NCI-H1048 (cell line): ENCODE results near the gene ELAVL4.

Experiments used
- DNase-seq: peaks from one replicate; lab custom pipeline; 2025; lab: John Stamatoyannopoulos, UW

Gene ELAVL4

DNA sequence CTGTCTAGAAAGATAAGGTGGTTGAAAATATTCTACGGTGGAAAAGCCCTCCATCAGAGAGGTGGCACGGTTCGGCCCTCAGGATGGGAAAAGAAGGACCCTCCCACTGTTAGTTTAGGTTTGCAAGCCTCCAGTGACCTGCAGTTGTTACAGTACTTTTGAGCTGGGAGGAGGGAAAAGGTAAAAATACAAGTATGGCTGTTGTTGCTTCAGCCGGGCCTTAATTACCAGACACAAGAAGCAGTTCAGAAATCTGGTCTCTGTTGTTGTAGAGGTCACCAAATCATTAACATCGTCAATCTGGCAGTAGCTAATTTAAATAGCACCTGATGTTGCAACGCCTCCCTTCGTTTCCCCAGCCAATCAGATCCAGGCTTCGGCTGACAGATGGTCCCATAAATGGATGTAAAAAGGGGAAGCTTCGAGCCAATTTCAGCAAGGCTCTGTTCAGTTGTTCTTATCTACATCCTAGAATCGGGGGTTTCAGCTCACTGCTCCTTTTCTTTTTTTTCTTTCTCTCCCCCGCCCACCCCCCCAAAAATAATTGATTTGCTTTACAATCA lies at the start of gene ELAVL4:
ELAVL4 (plus strand) TSS at position 424 of the 563 bp plus-strand sequence. CDS start 270 bp downstream, outside the sequence.
- no peak for DNase-seq

DNA sequence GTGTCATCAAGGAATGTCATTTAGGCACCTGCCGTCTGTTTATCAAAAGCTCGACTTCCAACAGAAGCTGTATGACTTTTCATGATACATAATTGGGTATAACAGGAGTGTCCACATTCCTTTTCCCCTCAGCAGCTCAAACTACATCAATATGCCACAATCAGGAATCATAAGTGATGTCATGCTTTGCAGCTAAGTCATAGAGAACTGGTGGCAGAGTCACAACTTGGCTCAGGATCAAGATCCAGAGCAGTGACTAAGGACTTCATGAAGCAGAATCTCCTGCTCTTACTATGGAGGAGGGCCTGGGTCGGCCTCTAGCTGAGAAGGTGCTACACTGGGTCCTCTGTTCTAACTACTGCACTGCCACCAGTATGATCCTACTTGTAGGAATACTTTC lies 48.4 kb upstream of the ELAVL4 start:
- DNase-seq = no peak

DNA sequence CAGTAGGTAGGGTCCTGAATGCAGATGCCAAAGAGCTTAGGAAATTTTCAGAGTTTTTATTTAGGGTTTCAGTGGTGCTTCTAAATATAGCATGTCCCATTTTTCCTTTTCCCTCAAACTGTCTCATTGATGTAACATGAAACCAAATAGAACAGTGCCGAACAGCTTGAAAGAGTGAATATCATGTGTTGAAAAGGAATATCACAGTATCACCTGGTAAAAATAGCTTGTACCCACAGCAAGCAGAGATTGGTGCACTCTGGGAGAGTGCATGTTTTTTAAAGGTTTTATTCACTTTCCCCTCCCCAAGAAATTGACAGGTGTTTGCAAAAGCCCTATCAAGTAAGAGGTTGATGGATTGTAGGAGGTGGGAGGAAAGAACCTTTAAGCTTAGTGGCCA lies 41.9 kb upstream of the ELAVL4 start:
- no peak for DNase-seq

DNA sequence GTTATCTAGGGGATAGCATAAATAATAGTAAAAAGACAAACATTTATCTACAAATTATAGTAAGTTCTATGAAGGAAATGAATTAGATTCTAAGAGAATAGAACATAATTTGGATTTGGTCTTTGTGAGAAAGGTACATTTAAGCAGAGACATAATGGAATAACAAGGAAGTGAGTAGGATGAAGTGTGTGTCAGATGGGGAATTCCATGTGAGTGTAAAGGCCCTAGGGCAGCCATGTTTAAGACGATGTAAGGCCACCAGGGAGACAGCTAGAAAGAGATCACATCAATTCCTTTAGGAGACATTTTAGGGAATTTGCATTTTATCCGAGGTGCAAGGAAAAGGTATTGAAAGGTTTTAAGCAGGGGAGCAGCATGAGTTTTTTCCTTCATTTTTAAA lies 33.8 kb upstream of the ELAVL4 start:
- DNase-seq = no peak

DNA sequence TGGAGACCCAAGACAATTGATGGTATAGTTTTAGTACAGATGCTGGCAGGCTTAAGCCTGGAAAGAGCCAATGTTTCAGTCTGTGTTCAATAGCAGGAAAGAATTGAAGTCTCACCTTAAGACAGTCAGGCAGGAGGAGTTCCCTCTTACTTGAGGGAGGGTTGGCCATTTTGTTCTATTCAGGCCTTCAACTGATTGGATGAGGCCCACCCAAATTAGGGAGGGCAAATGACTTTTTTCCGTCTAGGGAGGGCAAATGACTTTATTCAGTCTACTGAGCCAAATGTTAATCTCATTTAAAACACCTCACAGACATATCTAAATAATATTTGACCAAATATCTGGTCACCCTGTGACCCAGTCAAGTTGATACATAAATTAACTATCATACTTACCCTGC lies 31.4 kb upstream of the ELAVL4 start:
- DNase-seq = no peak

DNA sequence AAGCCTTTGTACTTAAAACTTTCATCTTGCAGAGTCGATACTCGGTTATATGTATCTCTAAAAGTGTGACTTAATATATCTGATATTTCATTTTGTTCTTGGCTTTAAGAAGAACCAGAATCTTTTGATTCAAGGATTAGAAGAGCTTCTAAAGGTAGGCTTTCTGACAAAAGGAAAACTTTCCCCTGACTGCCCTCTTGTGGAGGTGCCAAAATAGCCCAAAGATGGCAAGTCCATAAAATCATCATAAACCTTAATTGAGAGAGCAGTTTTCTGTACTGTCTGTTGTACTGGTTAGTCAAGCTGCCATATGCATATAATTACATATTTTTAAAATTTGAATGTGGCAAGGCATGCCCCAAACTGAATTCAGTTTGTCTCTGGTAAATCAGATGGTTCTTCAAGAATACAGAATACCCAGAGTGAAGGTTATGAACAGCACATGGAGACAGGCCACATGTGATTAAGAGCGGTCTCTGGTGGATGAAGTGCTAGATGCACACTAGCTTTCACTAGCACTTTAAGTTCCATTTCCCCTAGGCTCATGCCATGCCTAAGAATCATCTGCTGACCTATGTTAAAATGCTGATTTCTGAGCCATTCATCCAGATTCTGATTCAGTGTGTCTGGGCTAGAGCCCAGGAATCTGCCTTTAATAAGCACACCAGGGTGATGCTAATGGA lies 27.7 kb upstream of the ELAVL4 start:
- DNase-seq = no peak

DNA sequence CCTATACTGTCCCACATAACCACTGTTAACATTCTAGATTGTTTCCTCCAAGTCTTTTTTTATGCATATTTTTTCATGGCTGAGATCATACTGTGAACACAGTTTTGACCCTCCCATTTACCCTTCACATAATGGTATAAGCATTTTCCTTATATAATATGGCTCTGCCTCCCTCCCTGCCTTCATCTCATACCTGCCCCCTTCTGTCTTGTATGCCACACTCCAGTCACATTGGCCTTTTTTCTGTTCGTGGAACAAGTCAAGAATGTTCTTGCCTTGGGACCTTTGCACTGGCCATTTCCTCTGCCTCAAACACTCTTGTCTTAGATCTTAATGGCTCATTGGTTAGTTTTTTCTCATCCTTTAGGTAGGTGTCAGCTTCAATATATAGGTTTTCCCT lies 24.3 kb upstream of the ELAVL4 start:
- DNase-seq = no peak

DNA sequence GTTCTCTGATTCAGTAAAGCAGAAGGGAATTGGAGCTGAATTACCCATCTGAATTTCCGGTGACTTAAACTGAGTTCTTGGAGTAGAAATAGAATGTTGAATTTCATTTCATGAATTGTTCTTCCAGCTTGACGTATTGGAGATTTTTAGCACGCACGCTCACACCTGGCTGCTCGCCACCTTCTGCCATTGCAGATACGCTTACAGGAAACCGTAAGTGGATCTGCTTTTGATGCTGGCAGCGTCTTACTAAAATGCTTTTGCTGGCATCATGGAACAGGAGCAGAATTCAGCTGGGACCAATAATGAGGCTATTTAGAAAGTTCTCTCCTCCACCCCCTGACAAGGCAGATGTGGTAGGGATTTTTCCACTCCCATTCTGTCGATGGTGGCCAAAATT lies 17.7 kb upstream of the ELAVL4 start:
- DNase-seq = no peak

DNA sequence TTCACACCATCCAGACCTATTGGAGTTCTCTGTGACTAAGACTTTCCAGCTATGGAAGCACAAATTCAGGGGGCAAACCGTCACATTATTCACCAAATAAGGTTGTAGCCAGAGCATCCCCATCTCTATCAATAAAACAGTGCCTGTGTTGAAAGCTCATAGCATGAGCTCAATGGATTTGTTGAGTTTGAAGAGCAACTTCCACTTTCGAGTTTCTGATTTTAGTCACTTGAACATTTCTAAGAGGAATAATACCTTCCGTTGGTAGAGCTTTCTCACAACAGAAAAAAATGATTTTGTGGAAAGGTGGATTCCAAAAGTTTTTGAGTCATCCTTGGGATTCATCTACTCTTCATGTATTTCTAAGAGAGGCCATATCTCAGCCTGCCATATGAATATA lies 13.0 kb upstream of the ELAVL4 start:
- DNase-seq = no peak

DNA sequence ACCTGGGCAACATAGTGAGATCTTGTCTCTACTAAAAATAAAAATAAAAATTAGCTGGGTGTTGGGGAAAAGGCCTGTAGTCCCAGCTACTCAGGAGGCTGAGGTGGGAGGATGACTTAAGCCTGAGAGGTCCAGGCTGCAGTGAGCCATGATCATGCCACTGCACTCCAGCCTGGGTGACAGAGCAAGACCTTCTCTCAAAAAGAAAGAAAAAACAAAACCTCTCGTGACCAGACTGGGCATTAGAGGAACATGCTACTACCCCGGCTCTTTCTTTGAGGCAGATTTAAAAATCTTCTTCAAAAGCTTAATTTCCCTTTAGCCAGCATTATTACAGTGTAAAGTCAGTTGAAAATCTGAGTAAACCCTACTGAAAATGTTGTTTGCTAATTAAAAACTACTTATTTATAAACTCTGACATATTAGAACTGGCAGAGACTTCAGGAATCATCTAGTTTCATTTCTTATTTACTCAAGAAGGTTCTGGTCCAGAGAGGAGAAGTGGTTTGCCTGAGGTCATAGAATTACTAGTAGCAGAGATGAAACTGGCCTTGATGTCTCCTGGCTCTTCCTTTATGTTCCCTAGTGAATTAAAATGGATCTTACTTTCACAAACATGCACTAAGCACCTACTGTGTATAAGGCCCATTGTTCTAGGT lies 11.6 kb upstream of the ELAVL4 start:
- DNase-seq = no peak

DNA sequence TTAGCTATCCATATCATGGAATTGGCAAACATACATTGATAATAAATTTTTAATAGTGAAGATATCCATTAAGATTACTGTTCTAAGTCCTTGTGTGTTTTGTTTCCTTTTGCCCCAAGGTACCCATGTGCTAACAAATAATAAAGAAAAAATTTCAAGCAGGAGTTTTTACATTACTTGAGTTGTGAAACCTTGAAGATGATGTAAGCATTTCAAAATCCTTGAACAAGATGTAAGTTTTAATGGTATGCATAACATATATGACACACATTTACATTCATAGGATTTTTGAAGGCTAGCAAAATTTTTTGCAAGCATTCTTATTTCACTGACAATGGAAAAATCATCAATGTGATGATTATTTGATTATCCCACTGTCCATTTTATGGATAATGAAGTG lies 10.9 kb upstream of the ELAVL4 start:
- DNase-seq = no peak

DNA sequence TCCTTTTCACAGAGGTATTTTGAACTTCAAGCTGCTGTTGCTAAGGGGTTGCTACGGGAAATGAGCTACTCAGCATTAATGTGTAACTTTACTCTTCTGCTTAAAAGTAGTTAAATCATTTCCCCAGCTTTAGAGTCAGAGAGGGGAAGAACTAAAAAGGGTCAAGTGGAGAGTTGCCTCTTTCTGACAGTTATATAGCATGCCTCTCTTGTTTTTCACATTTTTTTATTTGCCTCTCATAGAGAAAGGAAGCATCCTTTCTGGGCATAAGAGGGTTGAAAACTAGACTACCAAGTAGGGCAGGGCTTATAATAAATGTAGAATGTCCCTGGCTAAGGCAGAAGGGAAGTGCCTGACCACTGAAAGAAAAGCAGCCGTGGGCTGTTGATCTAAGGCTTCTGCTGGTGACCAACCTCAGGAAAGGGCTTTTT lies 10.1 kb upstream of the ELAVL4 start:
- DNase-seq = no peak

DNA sequence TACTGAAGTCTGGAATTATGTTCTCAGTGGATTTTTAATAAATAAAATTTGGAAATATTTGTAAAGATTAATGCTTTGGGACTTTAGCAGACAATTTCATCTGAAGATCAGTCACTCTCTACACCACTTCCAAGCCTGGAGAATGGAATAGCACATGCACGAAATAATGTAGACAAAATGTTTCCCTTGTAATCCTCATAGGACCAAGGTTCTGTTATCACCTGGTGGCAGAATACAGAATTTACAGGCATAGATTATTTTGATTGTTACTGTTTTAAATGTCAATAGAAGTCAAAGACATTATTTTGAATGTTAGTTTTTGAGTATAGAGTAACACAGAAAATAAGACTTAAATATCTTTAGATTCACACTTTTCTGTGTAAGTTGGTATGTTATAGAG lies 9.1 kb upstream of the ELAVL4 start:
- no peak for DNase-seq

DNA sequence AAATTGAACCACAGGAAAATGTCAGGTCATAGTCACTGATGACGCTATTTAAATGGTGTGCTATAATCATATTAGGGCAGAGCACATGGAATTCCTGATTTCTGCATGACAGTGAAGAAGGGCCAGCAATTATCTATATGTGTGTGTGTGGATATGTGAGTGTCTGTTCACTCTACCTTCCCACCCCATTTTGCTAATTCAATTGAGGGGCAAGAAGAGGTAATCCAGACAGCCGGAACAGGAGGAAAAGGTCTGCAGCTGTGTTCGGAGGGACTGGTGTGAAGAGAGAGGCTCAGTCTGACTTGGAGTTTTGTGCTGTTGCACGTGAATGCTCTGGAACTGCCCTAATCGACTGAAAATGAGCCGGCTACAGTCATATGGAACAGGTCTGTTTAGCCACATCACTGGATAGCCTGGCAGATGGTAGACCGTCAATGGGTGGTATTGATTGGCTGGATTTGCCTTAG lies 5.1 kb upstream of the ELAVL4 start:
- no peak for DNase-seq

DNA sequence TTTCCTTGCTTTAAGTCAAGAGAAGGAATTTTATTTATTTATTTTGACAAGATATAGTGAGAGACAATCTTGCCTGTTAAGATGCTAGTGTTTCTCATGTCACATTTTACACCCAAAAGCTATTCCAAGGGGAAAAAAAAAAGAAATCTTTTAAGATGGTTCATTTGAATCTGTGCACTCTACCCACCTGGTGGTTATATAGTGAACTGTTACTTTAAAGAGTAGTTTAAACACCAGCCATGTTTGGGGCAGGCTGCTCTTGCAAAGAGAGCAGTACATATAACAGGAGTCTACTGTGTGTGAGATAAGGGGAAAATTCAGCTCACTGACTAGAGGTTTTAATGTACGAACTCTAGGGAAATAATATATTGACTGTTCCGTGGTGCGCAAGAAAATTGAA lies 3.3 kb upstream of the ELAVL4 start:
- no peak for DNase-seq

DNA sequence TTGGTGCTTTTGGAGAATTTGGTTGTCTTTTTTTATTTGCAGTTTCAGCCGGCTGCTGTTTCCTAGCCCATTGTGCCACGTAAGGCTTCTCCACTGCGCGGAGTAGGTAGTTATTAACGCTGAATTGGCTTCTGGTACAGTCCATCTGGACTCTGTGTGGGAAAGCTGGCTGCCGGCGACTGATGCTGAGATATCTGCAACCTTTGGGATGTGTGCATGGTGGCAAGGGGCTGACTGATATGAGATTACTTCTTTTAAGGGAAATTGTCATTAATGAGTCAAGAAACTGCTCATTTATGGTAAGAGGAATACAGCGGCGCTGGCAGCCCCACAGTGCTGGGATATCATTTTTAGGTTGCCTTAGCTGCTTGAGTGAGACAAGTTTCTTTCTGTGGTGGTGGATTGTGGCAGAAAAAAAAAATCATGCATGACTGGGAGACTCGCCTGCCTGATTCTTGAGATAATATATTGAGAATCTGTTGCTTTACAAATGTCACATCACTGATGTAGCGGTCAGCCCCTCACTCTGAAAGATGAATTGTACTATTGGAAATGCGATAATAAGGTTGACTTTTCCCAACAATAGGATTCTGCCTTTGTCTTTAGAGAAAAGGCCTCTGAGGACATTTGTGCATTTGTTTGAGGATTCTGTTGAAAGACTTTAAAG lies 2.5 kb upstream of the ELAVL4 start:
- no peak for DNase-seq

DNA sequence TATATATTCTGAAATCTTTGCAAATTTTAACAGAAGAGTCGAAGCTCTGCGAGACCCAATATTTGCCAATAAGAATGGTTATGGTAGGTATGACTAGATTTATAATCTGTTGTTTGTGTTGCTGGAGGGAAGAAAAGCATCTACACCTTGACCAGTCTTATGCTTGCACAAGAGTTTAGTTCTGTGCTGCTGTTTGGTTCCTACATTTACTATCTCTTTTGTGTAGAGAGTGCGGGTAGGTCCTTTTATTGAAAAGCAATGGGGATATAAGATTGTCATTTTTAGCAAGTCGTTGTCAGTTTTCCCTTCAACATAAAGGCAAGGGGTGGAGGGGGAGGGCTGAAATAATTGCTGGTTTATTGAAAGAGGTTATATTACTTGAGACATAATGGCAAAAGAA lies 396 bp downstream of the ELAVL4 start:
- no peak for DNase-seq

DNA sequence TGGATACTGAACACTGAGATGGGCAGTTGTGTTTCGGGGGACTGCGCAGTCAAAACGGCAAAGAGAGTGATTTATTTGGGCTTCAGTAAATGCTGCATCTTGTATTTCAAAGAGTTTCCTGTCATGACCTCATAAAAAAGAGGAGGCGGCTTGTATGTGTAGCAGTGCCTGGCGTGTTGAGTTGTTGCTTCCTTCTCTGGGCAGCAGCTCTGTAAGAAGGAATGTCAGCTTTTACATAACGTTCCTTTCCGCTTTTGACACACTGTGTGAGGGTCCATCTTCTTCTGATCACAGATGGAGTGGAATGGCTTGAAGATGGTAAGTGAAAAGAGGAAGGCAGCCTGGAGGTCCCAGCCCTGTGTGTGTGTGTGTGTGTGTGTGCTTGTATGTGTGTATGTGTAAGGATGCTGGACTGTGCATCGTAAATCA lies 941 bp downstream of the ELAVL4 start:
- no peak for DNase-seq

DNA sequence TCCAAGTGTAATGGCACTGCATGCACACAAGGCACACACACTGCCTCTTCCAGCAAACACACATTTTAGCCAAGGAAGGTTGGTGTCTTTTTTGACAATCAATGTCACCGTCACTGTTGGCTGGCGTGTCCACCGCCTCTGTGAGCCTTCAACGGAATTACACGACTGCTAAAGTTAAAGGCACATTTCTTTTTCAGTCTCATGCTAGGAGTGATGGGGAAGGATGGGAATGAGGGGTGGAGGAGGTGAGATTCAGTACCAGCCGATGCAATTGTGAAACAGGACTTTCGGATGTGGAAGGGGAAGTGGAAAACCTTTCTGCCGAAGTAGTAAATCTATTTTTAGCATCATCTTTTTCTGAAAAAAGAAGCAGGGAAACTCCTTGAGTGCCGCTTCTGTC lies 1.4 kb downstream of the ELAVL4 start:
- DNase-seq = no peak

DNA sequence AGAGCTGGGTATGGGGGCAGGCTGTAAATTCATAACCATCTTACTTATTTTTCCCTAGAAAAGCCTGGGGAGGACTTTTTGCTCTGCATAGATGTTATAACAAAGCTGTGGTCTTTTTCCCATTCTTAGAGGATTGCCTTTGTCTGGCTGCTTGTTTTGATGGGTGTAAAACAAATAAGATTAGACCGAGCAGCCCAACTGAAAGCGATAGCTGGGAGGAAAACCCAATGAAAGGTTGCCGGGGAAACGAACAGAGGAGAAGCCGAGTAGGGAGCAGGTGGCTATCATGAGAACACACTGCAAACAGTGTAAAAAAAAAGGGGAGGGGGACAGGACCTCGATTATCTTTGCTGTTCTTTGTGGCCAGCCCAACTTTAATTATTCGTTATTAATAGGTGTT lies 1.9 kb downstream of the ELAVL4 start:
- no peak for DNase-seq

DNA sequence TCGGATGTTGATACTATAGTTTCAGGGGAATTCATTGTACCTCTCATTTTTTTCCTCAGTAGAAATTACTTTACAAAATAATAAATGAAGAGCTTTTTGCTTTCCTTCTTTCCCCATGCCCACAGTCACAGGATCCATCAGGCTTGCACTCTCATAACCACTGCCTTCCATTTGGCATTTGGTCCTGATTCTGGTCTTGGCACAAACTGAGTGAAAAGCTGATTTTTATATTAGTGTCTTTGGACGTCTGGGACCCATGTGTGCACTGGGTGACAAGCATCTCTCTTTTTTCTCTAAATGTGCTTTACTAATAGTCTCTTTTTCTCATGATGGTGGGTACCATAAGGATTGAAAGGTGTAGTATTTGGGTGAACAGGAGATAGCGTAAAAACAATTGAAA lies 2.8 kb downstream of the ELAVL4 start:
- DNase-seq = no peak

DNA sequence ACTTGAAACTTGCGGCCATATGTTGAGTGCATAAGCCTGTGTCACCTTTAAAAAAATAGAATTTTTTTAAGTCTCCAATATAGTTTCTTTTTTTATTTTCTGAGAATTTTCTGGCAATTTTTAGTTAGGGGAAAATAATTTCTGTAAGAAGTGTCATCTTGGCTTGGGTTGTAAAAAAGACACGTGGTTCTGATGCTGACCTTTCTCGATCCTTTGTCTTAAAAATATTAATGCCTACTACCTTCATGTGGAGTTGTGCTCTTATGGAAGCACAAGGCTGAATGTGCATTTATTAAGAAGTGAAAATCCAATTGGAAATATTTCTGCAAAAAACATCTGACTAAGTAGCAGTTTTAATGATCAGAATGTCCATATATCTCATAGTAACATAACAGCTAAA lies 3.5 kb downstream of the ELAVL4 start:
- DNase-seq = no peak

DNA sequence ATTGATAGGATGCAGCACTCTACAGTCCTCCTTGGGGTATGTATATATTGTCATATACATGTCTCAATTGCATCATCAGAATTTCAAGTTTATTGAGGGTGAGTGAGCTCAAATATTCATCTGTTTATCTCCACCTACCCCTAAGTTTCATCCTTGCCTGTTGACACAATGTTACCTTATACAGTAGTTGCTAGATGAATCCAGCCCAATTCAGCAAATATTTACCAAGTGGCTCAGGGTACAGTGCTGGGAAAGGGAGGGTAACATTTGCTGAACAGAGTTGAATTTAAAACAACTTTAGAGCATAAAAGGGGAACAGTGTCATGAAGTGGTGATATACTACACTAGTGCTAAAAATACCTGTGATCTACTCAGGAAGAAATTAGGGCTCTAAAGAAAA lies 14.4 kb downstream of the ELAVL4 start:
- no peak for DNase-seq
